Liver (tissue), 9 donors: Measurements from ENCODE around the gene C2CD4C. TPM values are rescaled to one million over a fixed set of nuclear protein-coding genes. Genes with fewer than 3 reads are reported as not detected.
"Not testable (repeated sequence)": the region's sequence is repeated elsewhere in the genome, so short reads cannot be mapped to it uniquely, and the experiment has no call there.

Experiments used
- DNase-seq: peaks from one replicate; pipeline ENCODE4 v3.0.0-alpha.2; 2017; ENCODE audit warnings: low spot score
- H3K27ac ChIP-seq, 2 donors: one replicate each; pipeline ENCODE4 v1.7.0; 2013; ENCODE audit warnings: inconsistent platforms in 2 of 2, low read length in 2 of 2, control low read depth in 1 of 2, low read depth in 1 of 2, mild to moderate bottlenecking in 1 of 2
- H3K27me3 ChIP-seq, 4 donors: one replicate each; pipeline versions ENCODE4 v1.6.1 to v1.7.0; 2013; ENCODE audit warnings: low read length in 3 of 4, inconsistent platforms in 1 of 4, mild to moderate bottlenecking in 1 of 4, moderate library complexity in 1 of 4; ENCODE audit not compliant: control insufficient read depth in 4 of 4, insufficient read depth in 4 of 4
- H3K36me3 ChIP-seq, 4 donors: one replicate each; pipeline versions ENCODE4 v1.6.1 to v1.7.0; 2013; ENCODE audit warnings: low read length in 3 of 4, mild to moderate bottlenecking in 3 of 4, low read depth in 1 of 4, moderate library complexity in 1 of 4; ENCODE audit not compliant: control insufficient read depth in 4 of 4, insufficient read depth in 3 of 4
- H3K4me1 ChIP-seq, 4 donors: one replicate each; pipeline versions ENCODE4 v1.6.1 to v1.7.0; 2013; ENCODE audit warnings: low read length in 3 of 4, mild to moderate bottlenecking in 3 of 4, moderate library complexity in 1 of 4; ENCODE audit not compliant: control insufficient read depth in 4 of 4, insufficient read depth in 4 of 4
- H3K4me3 ChIP-seq, 3 donors: one replicate each; pipeline versions ENCODE4 v1.6.1 to v1.7.0; 2013; ENCODE audit warnings: low read length in 3 of 3, control low read depth in 1 of 3, low read depth in 1 of 3, mild to moderate bottlenecking in 1 of 3
- H3K9ac ChIP-seq, 2 donors: one replicate each; pipeline ENCODE4 v1.7.0; 2013; ENCODE audit warnings: low read length in 2 of 2, mild to moderate bottlenecking in 2 of 2, moderate library complexity in 2 of 2, control low read depth in 1 of 2, low read depth in 1 of 2
- H3K9me3 ChIP-seq, 4 donors: one replicate each; pipeline versions ENCODE4 v1.6.1 to v1.7.0; 2013; ENCODE audit warnings: low read length in 3 of 4; ENCODE audit not compliant: control insufficient read depth in 4 of 4
- ATF3 ChIP-seq: IDR thresholded peaks from 2 replicates; pipeline ENCODE4 v1.6.1; 2016; ENCODE audit warnings: antibody characterized with exemption
- CTCF ChIP-seq: fragments of 150-350 bp; IDR thresholded peaks from 2 replicates; pipeline ENCODE4 v1.5.1; 2017; ENCODE audit warnings: improper control_type of control experiment, low read depth, low read length; ENCODE audit not compliant: missing input control
- EGR1 ChIP-seq, 2 donors: IDR thresholded peaks; 2 replicates each; pipeline ENCODE4 v1.6.1; 2016 to 2018; ENCODE audit warnings: antibody characterized with exemption in 2 of 2, low read depth in 2 of 2
- FOXA1 ChIP-seq: IDR thresholded peaks from 2 replicates; pipeline ENCODE4 v1.6.1; 2016; ENCODE audit warnings: antibody characterized with exemption
- FOXA2 ChIP-seq: IDR thresholded peaks from 2 replicates; pipeline ENCODE4 v1.6.1; 2016; ENCODE audit warnings: antibody characterized with exemption
- HNF4A ChIP-seq, 2 donors: conservative IDR thresholded peaks; 2 replicates each; pipeline ENCODE4 v1.6.1; 2016; ENCODE audit warnings: antibody characterized with exemption in 2 of 2, mild to moderate bottlenecking in 2 of 2
- HNF4G ChIP-seq: IDR thresholded peaks from 2 replicates; pipeline ENCODE4 v1.6.1; 2016; ENCODE audit warnings: antibody characterized with exemption
- JUND ChIP-seq, 2 donors: IDR thresholded peaks; 2 replicates each; pipeline ENCODE4 v1.6.1; 2016; ENCODE audit warnings: antibody characterized with exemption in 2 of 2
- MAX ChIP-seq: IDR thresholded peaks from 2 replicates; pipeline ENCODE4 v1.6.1; 2016; ENCODE audit warnings: antibody characterized with exemption
- NR2F2 ChIP-seq: IDR thresholded peaks from 2 replicates; pipeline ENCODE4 v1.6.1; 2016; ENCODE audit warnings: antibody characterized with exemption
- RAD21 ChIP-seq, 2 donors: IDR thresholded peaks; 2 replicates each; pipeline ENCODE4 v1.6.1; 2016; ENCODE audit warnings: antibody characterized with exemption in 2 of 2, mild to moderate bottlenecking in 2 of 2
- REST ChIP-seq: IDR thresholded peaks from 2 replicates; pipeline ENCODE4 v1.6.1; 2016; ENCODE audit warnings: antibody characterized with exemption, mild to moderate bottlenecking
- RXRA ChIP-seq, 2 donors: IDR thresholded peaks; 2 replicates each; pipeline ENCODE4 v1.6.1; 2017 to 2018; ENCODE audit warnings: antibody characterized with exemption in 2 of 2, mild to moderate bottlenecking in 1 of 2
- YY1 ChIP-seq: IDR thresholded peaks from 2 replicates; pipeline ENCODE4 v1.6.1; 2016; ENCODE audit warnings: antibody characterized with exemption, mild to moderate bottlenecking
- WGBS: extraction: QIAGEN DNeasy Blood & Tissue Kit; methylation state at CpG from one replicate; pipeline ENCODE4 v1.1.7; 2013; 5-methylcytosine and 5-hydroxymethylcytosine counted together
- polyA plus RNA-seq, 2 donors: library from polyadenylated mRNA; stranded (reverse) in 1 of 2; unstranded in 1 of 2; fragments of 200-250 nt in 1 of 2; fragments of >200 nt in 1 of 2; fragmentation: Nextera tagmentation in 1 of 2; extraction: Ambion mirVana in 1 of 2; gene quantifications; one replicate each; pipeline versions ENCODE4 v1.2.1 to v1.2.3, GENCODE V29; 2013 to 2015
- total RNA-seq, 2 donors: library from RNA; depleted of rRNA; stranded (reverse); fragments of >200 nt; gene quantifications; one replicate each; pipeline ENCODE4 v1.2.3, GENCODE V29; 2014
- donor health status: healthy.
- donor health status: healthy.
- donor health status: healthy.
- donor health status: healthy.
- donor health status: healthy.

C2CD4C gene
- total and polyA plus RNA-seq, 4 donors, result 0.08 to 0.42 (median 0.19) TPM

- TF ChIP-seq FOXA2 (no peak), NR2F2 (no peak), EGR1 (IDR thresholded peaks at IDR 0.05; ENCODE audit: low read depth in 2 of 2) (no peak)
Observed at GRCh38 chr19:389255-389934, 19.6 kb downstream of the C2CD4C start (continued).

GRCh38 chr19:388691-389090, 20.3 kb downstream of the C2CD4C start:
- peaks cover 0 to 10% (median 2%) of the 10 kb centered on the region in 4 donors for H3K27me3 ChIP-seq

GRCh38 chr19:387777-388176, 21.2 kb downstream of the C2CD4C start:
- Histone ChIP-seq H3K9me3 (no peaks in the 10 kb centered on the region), H3K36me3 (no peaks in the 10 kb centered on the region), H3K9ac (no peak overlapping the region), H3K27ac (no peak overlapping the region), H3K4me3 (no peak overlapping the region), H3K27me3 (peaks cover 0 to 10% (median 2%) of the 10 kb centered on the region in 4 donors), H3K4me1 (peaks cover 0 to 5% (median 0%) of the 10 kb centered on the region in 4 donors)
- WGBS, result 84% methylated on average over 21 of the region's 21 CpGs
- no peak for DNase-seq
- TF ChIP-seq CTCF (no peak), YY1 (no peak), REST (no peak), FOXA1 (no peak), JUND (IDR thresholded peaks at IDR 0.05) (no peak), MAX (no peak), NR2F2 (no peak), EGR1 (IDR thresholded peaks at IDR 0.05; ENCODE audit: low read depth in 2 of 2) (no peak), HNF4G (no peak), RAD21 (IDR thresholded peaks at IDR 0.05) (no peak), ATF3 (no peak), HNF4A (conservative IDR thresholded peaks at IDR 0.05) (no peak)

More at GRCh38 chr19:388691-389090, 20.3 kb downstream of the C2CD4C start:
- TF ChIP-seq RXRA (IDR thresholded peaks at IDR 0.05), result no peak
- no peak for TF ChIP-seq FOXA2
- TF ChIP-seq EGR1 (IDR thresholded peaks at IDR 0.05; ENCODE audit: low read depth in 2 of 2), result no peak
- no peak for TF ChIP-seq HNF4G
- no peak for TF ChIP-seq FOXA1
- Histone ChIP-seq H3K36me3 (no peaks in the 10 kb centered on the region), H3K9ac (no peak overlapping the region), H3K9me3 (no peaks in the 10 kb centered on the region), H3K4me1 (peaks cover 0 to 4% (median 0%) of the 10 kb centered on the region in 4 donors), H3K4me3 (no peak overlapping the region), H3K27ac (no peak overlapping the region)
- 81% methylated on average over 17 of the region's 17 CpGs for WGBS
- DNase-seq, result no peak

GRCh38 chr19:386632-387301, 22.2 kb downstream of the C2CD4C start:
- not testable (repeated sequence) for H3K4me3 ChIP-seq, H3K27ac ChIP-seq, H3K4me1 ChIP-seq, H3K36me3 ChIP-seq, H3K27me3 ChIP-seq, H3K9me3 ChIP-seq, H3K9ac ChIP-seq, DNase-seq
- 27% methylated on average over 7 of the region's 22 CpGs for WGBS

GRCh38 chr19:386189-386588, 22.8 kb downstream of the C2CD4C start:
- H3K9me3 ChIP-seq, DNase-seq, H3K27me3 ChIP-seq, H3K36me3 ChIP-seq, H3K4me1 ChIP-seq, H3K9ac ChIP-seq, H3K4me3 ChIP-seq, H3K27ac ChIP-seq: not testable (repeated sequence)
- 54% methylated on average over 8 of the region's 8 CpGs for WGBS
